Mesodermal cell (in vitro differentiated cells): Measurements from ENCODE around the gene EIF4A3.

ENCODE experiments used
- H3K27ac ChIP-seq: 2 replicates; pipeline ENCODE4 v1.7.0; 2013; ENCODE audit warnings: mild to moderate bottlenecking, low read depth, low read length, moderate library complexity; ENCODE audit not compliant: severe bottlenecking
- H3K36me3 ChIP-seq: 2 replicates; pipeline ENCODE4 v1.7.1; 2013; ENCODE audit warnings: mild to moderate bottlenecking, low read length, moderate library complexity; ENCODE audit not compliant: control insufficient read depth, insufficient read depth
- H3K4me1 ChIP-seq: one replicate; pipeline ENCODE4 v1.7.1; 2013; ENCODE audit warnings: mild to moderate bottlenecking, low read length; ENCODE audit not compliant: insufficient read depth, control insufficient read depth, poor library complexity, severe bottlenecking
- H3K4me3 ChIP-seq: 2 replicates; pipeline ENCODE4 v1.7.0; 2013; ENCODE audit warnings: low read length, control low read depth, mild to moderate bottlenecking; ENCODE audit not compliant: insufficient read depth, poor library complexity, severe bottlenecking; ENCODE audit errors: extremely low read depth
- H3K9me3 ChIP-seq: 2 replicates; pipeline ENCODE4 v1.7.1; 2013; ENCODE audit warnings: mild to moderate bottlenecking, low read length, moderate library complexity; ENCODE audit not compliant: control insufficient read depth
- WGBS, 2 experiments: methylation state at CpG; one replicate each; pipeline ENCODE4 v1.1.5; 2013; ENCODE audit warnings: missing lambda C conversion rate in 2 of 2; ENCODE audit not compliant: insufficient coverage in 2 of 2; 5-methylcytosine and 5-hydroxymethylcytosine counted together

EIF4A3 gene

DNA sequence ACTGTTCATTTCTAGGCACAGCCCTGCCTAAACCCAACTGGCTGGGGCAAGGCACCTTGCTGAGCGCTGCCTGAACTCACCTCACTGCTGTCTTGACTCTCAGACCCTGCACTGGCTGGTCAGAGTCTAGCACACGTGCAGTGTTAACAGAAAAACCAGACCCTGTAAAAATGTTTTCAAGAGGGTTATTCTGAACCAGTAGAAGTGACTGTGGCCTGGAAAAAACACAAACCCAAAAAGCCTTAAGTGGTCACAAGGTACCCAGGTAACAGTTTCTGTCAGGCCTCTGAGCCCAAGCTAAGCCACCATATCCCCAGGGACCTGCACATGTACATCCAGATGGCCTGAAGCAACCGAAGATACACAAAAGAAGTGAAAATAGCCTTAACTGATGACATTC, 6.1 kb upstream of the EIF4A3 start:
- H3K27ac ChIP-seq = no peak overlapping the region
- peaks cover 11% of the 10 kb centered on the region for H3K4me1 ChIP-seq
- peaks cover 16% of the 10 kb centered on the region for H3K9me3 ChIP-seq
- peaks cover 10% of the 10 kb centered on the region for H3K36me3 ChIP-seq
- no peak overlapping the region for H3K4me3 ChIP-seq
- 96 to 100% methylated on average over 3 of the region's 3 CpGs for WGBS, 2 experiments

GRCh38 chr17:80152081-80152702, 5.3 kb upstream of the EIF4A3 start:
- Histone ChIP-seq H3K36me3 (peaks cover 10% of the 10 kb centered on the region), H3K9me3 (peaks cover 16% of the 10 kb centered on the region), H3K4me3 (no peak overlapping the region), H3K27ac (no peak overlapping the region), H3K4me1 (peaks cover 11% of the 10 kb centered on the region)
- WGBS, 2 experiments = 91 to 93% methylated on average over 9 to 11 of the region's 11 CpGs

- H3K36me3 ChIP-seq = peaks cover 10% of the 10 kb centered on the region
- H3K27ac ChIP-seq = no peak overlapping the region
- peaks cover 16% of the 10 kb centered on the region for H3K9me3 ChIP-seq
- WGBS, 2 experiments = 87 to 100% methylated on average over 1 to 3 of the region's 5 CpGs
- H3K4me3 ChIP-seq = no peak overlapping the region
- H3K4me1 ChIP-seq = peaks cover 11% of the 10 kb centered on the region
These were observed 4.4 kb upstream of the EIF4A3 start for GRCh38 chr17:80151333-80151732.

DNA sequence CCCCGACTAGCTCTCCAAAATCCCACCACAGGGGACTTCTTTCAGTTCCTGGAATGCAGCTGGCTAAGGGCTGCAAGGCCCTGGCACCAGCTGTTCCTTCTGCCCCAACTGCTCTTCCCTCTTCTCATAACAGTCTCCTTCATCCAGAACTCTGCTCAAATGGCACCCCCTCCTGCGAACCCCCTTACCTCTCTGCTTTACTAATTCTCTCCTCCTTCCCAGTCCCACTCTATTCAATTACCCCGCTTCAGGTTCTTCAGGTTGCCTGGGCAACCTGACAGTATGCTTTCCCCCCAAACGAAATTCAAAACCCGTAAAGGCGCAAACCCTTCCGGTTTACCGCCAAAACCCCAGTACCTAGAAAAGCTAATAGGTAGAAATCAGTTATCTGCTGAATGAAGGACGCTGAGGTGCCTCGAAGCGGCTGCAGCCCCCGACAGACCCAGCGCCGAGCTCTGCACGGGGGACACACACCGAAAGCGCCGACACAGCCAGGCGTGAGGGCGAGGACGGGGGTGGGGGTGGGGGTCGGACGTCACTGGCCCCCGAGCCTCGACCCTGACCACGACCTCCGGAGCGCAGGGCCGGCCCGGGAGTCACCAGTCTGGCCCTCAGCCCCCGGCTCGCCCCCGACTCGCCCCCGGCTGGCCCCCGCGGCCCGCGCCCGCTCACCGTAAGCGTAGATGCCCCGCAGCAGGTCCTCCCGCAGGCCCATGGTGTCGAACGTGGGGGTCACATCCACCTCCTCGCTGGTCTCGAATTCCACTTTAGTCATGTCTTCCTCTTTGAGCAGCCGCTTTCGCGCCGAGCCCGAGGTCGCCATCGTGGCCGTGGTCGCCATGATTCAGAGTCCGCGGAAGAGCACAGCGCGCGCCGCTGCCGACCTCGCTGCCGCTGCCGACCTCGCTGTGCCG, 550 bp downstream of the EIF4A3 start:
- 0% methylated on average over 42 to 59 of the region's 69 CpGs for WGBS, 2 experiments
- Histone ChIP-seq H3K4me3 (peak overlapping the region; percentile 95), H3K27ac (peak overlapping the region; percentile 85), H3K4me1 (peaks cover 15% of the 10 kb centered on the region), H3K9me3 (no peaks in the 10 kb centered on the region), H3K36me3 (peaks cover 44% of the 10 kb centered on the region)

GRCh38 chr17:80145076-80146075, 1.6 kb downstream of the EIF4A3 start:
- Histone ChIP-seq H3K36me3 (peaks cover 53% of the 10 kb centered on the region), H3K4me3 (peak overlapping the region; percentile 95), H3K9me3 (no peaks in the 10 kb centered on the region), H3K4me1 (peaks cover 10% of the 10 kb centered on the region), H3K27ac (no peak overlapping the region)
- 61 to 62% methylated on average over 7 to 9 of the region's 10 CpGs for WGBS, 2 experiments

GRCh38 chr17:80142929-80143328, 4.0 kb downstream of the EIF4A3 start:
- WGBS, 2 experiments = 93 to 97% methylated on average over 4 to 5 of the region's 6 CpGs
- no peaks in the 10 kb centered on the region for H3K9me3 ChIP-seq
- no peak overlapping the region for H3K4me3 ChIP-seq
- no peak overlapping the region for H3K27ac ChIP-seq
- peaks cover 10% of the 10 kb centered on the region for H3K4me1 ChIP-seq
- peaks cover 68% of the 10 kb centered on the region for H3K36me3 ChIP-seq

DNA sequence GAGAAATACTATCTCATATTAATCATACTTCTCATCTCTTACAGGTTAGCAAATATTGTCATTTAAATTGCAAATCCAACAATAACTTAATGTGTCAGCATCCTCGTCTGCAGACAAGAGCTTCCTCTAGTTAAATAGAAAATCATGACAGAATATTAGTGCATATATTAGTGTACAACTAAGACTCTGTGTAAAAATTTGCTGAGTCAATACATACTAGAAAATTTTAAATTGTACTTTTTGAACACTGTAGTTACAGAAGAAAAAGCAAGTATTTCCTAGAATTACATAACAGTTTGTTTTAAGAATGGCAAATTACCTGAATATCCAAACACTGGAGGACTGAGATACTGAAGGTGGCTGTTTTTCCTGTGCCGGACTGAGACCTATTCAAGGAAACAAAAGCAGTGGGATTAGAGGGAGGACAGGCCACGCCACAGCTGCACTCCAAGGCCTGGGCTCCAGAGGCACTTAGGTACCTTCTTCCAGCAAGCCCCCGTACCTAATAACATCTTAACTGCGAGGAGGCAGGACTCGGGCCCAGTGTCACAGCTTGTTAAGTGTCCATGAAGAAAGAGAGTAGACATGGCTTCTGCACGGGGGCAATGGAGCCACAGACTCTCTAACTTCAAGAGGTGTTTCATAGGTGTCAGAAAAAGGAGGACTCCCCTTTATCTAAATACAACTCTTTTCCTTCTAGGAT, 5.3 kb downstream of the EIF4A3 start:
- Histone ChIP-seq H3K9me3 (no peaks in the 10 kb centered on the region), H3K36me3 (peaks cover 81% of the 10 kb centered on the region), H3K4me3 (no peak overlapping the region), H3K4me1 (peaks cover 10% of the 10 kb centered on the region), H3K27ac (no peak overlapping the region)
- 93% methylated on average over 2 of the region's 7 CpGs; no CpG with 5 or more reads in 1 of the 2 experiments for WGBS, 2 experiments

DNA sequence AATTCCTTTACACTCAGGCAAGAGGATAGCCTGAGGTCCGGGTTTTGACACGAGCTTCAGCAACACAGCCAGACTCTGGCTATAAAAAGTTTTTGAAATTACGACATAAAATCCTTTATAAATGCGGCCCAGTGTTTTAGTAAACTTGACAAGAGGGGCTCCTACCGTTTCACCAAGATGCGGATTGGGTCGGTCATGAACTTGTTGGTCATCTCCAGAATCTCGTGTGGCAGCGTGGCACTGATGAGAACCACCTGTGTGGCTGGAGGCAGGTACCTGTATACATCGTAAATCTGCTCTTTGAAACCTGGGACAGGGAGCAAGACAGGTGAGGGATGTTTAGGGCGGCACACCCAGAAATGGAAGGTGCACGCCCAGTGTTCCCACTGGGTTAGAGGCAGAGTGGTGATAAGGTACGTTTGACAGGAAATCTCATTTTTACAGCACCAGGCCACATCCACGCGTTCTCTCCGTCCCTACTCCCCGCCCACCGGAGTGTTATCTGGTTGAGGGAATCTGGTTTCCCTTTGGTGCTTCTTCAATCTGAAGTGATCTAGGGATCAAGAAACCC, 8.0 kb downstream of the EIF4A3 start:
- H3K9me3 ChIP-seq = no peaks in the 10 kb centered on the region
- H3K4me3 ChIP-seq = no peak overlapping the region
- no peaks in the 10 kb centered on the region for H3K4me1 ChIP-seq
- H3K36me3 ChIP-seq = peaks cover 96% of the 10 kb centered on the region
- WGBS, 2 experiments = 97 to 98% methylated on average over 12 to 13 of the region's 18 CpGs
- H3K27ac ChIP-seq = no peak overlapping the region

DNA sequence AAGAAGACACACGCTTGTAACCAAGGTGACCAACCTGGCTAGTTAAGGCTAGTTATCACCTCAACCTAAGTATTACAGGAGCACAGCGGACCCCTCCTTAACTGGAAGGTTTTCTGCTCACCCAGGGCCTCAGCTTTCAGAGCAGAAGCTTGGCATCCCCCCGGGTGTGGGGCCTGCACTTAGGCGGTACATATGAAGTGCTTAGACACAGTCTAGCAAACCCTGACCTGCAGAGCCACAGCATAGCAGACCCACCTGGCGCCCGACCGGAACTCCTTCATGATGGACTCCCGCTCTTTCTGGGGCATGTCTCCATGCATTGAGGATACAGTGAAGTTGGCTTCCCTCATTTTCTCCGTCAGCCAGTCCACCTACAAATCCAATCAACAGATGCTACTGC, 9.8 kb downstream of the EIF4A3 start:
- Histone ChIP-seq H3K9me3 (no peaks in the 10 kb centered on the region), H3K4me3 (no peak overlapping the region), H3K4me1 (no peaks in the 10 kb centered on the region), H3K36me3 (peaks cover 92% of the 10 kb centered on the region), H3K27ac (no peak overlapping the region)
- 97 to 98% methylated on average over 6 to 8 of the region's 9 CpGs for WGBS, 2 experiments
